Colonic mucosa (tissue), 4 donors: ENCODE data around the gene CALCOCO1. TPM values are rescaled to one million over a fixed set of nuclear protein-coding genes. Genes with fewer than 3 reads are reported as not detected.

ENCODE experiments used
- DNase-seq: peaks from one replicate; pipeline ENCODE4 v3.0.0-alpha.2; 2020
- H3K27ac ChIP-seq: fragments of 200-600 bp; one replicate; pipeline ENCODE4 v1.8.0; 2021
- H3K27me3 ChIP-seq: fragments of 200-600 bp; one replicate; pipeline ENCODE4 v1.8.0; 2021
- H3K36me3 ChIP-seq: fragments of 200-600 bp; one replicate; pipeline ENCODE4 v1.8.0; 2021
- H3K4me1 ChIP-seq: fragments of 200-600 bp; one replicate; pipeline ENCODE4 v1.8.0; 2021; ENCODE audit warnings: mild to moderate bottlenecking
- H3K4me3 ChIP-seq: fragments of 200-600 bp; one replicate; pipeline ENCODE4 v1.8.0; 2021
- H3K9ac ChIP-seq, 2 donors: one replicate each; pipeline ENCODE4 v1.7.0; 2013; ENCODE audit warnings: control low read depth in 2 of 2, low read depth in 2 of 2, low read length in 2 of 2
- H3K9me3 ChIP-seq: fragments of 200-600 bp; one replicate; pipeline ENCODE4 v1.8.0; 2021
- CTCF ChIP-seq: fragments of 200-600 bp; IDR thresholded peaks from one replicate; pipeline ENCODE4 v1.8.0; 2022; ENCODE audit warnings: antibody characterized with exemption, mild to moderate bottlenecking
- intact Hi-C: fragments of 100-400 bp; cut with DNase I; formaldehyde crosslinking; loops from one replicate; pipeline ENCODE4 v1.14.1; 2022
- total RNA-seq, 2 donors: library from RNA; stranded (reverse); fragmentation: NEBNext Ultra II Directional in 1 of 2; extraction: Animal tissue kit (Norgen Biotek cat#: 25700) in 1 of 2; gene quantifications; one replicate each; pipeline ENCODE4 v1.2.1, GENCODE V29; 2021
- donor health status: healthy.
- donor health status: DM: no; HTN: no; CAD: no.
- donor health status: DM: no; HTN: no; CAD: no.

The CALCOCO1 gene
- total RNA-seq, 2 donors from 2014 or later: 36.0 to 64.5 TPM

GRCh38 chr12:53712059-53712643 is 15.1 kb downstream of the CALCOCO1 start:
- Histone ChIP-seq H3K27ac (no peak overlapping the region), H3K4me3 (no peak overlapping the region), H3K36me3 (no peaks in the 10 kb centered on the region), H3K27me3 (no peaks in the 10 kb centered on the region), H3K9me3 (no peaks in the 10 kb centered on the region), H3K4me1 (no peaks in the 10 kb centered on the region), H3K9ac (no peak overlapping the region)
- intact Hi-C loops: no loop called here
- no peak for TF ChIP-seq CTCF
- no peak for DNase-seq

- intact Hi-C loops: no loop called here
- Histone ChIP-seq H3K4me1 (no peaks in the 10 kb centered on the region), H3K9ac (no peak overlapping the region), H3K9me3 (no peaks in the 10 kb centered on the region), H3K27me3 (peaks cover 3% of the 10 kb centered on the region), H3K27ac (no peak overlapping the region), H3K4me3 (no peak overlapping the region), H3K36me3 (no peaks in the 10 kb centered on the region)
- TF ChIP-seq CTCF: no peak
- no peak for DNase-seq
Measured at GRCh38 chr12:53710091-53710490, 17.2 kb downstream of the CALCOCO1 start.

GRCh38 chr12:53709671-53710070 is 17.6 kb downstream of the CALCOCO1 start:
- TF ChIP-seq CTCF: no peak
- H3K9me3 ChIP-seq: no peaks in the 10 kb centered on the region
- intact Hi-C loops: no loop called here

GRCh38 chr12:53706080-53706479 is 21.2 kb downstream of the CALCOCO1 start:
- no peaks in the 10 kb centered on the region for H3K4me1 ChIP-seq
- H3K9ac ChIP-seq: no peak overlapping the region
- intact Hi-C loops: no loop called here
- H3K27ac ChIP-seq: no peak overlapping the region
- H3K9me3 ChIP-seq: no peaks in the 10 kb centered on the region
- no peak for TF ChIP-seq CTCF
- DNase-seq: no peak
- H3K27me3 ChIP-seq: peaks cover 11% of the 10 kb centered on the region
- H3K4me3 ChIP-seq: no peak overlapping the region
- H3K36me3 ChIP-seq: no peaks in the 10 kb centered on the region

More at GRCh38 chr12:53709671-53710070, 17.6 kb downstream of the CALCOCO1 start:
- no peak overlapping the region for H3K4me3 ChIP-seq
- peaks cover 3% of the 10 kb centered on the region for H3K27me3 ChIP-seq
- H3K9ac ChIP-seq: no peak overlapping the region
- H3K4me1 ChIP-seq: no peaks in the 10 kb centered on the region
- DNase-seq: no peak
- no peaks in the 10 kb centered on the region for H3K36me3 ChIP-seq
- no peak overlapping the region for H3K27ac ChIP-seq

- no peaks in the 10 kb centered on the region for H3K9me3 ChIP-seq
- H3K4me1 ChIP-seq: no peaks in the 10 kb centered on the region
- intact Hi-C loops: loop anchor here (2.0 kb wide), 1 partner anchor 41 kb away; no protein-coding TSS in a partner anchor
- H3K9ac ChIP-seq: no peak overlapping the region
- DNase-seq: no peak
- H3K27me3 ChIP-seq: peaks cover 18% of the 10 kb centered on the region
- no peak overlapping the region for H3K27ac ChIP-seq
- TF ChIP-seq CTCF: no peak
- H3K36me3 ChIP-seq: no peaks in the 10 kb centered on the region
- no peak overlapping the region for H3K4me3 ChIP-seq
Measured at GRCh38 chr12:53703756-53704155, 23.5 kb downstream of the CALCOCO1 start.
